IMR-90 (cell line): ENCODE measurements around the gene AP3D1. TPM values are rescaled to one million over a fixed set of nuclear protein-coding genes. Genes with fewer than 3 reads are reported as not detected.
A peak's percentile ranks its signal among the peaks of the same experiment; 100 is the strongest.

Source experiments
- ATAC-seq: fragments of 200-7000 bp; cut with Tn5 transposase; 2 replicates; pipeline ENCODE4 v1.9.1; 2020; ENCODE audit warnings: low read depth, mild to moderate bottlenecking, moderate library complexity
- BruUV-seq: library from RNA; stranded (reverse); fragments of 400-500 nt; replicated peaks from 2 replicates; lab custom pipeline; 2021; lab: Mats Ljungman, UMichigan
- CTCF ChIA-PET: fragments of 300-600 bp; formaldehyde crosslinking; extraction: SDS; loops from one replicate; lab custom pipeline; 2021; ENCODE audit warnings: antibody characterized with exemption; lab: Yijun Ruan, JAX
- POLR2A ChIA-PET: fragments of 300-600 bp; sonication (Branson Sonifier 250); formaldehyde crosslinking; loops from one replicate; lab custom pipeline; 2022; ENCODE audit warnings: antibody characterized with exemption; ENCODE audit not compliant: unreplicated experiment; lab: Charles Lee
- DNase-seq: peaks from one replicate; pipeline ENCODE4 v3.0.0; 2013
- H2AFZ ChIP-seq: replicated peaks from 2 replicates; pipeline ENCODE3; 2013; ENCODE audit warnings: low read length, mild to moderate bottlenecking; ENCODE audit not compliant: poor library complexity
- H2AK5ac ChIP-seq: 2 replicates; pipeline ENCODE4 v1.6.1; 2013; ENCODE audit warnings: low read depth, low read length, inconsistent platforms
- H2AK9ac ChIP-seq: replicated peaks from 2 replicates; pipeline ENCODE3; 2013; ENCODE audit warnings: mild to moderate bottlenecking, low read depth, low read length, moderate library complexity; ENCODE audit not compliant: poor library complexity
- H2BK120ac ChIP-seq: 2 replicates; pipeline ENCODE4 v1.6.1; 2013; ENCODE audit warnings: low read depth, low read length, inconsistent platforms
- H2BK15ac ChIP-seq: 3 replicates; pipeline ENCODE4 v1.6.1; 2013; ENCODE audit warnings: low read depth, low read length, inconsistent platforms
- H2BK20ac ChIP-seq: 2 replicates; pipeline ENCODE4 v1.6.1; 2013; ENCODE audit warnings: low read depth, mild to moderate bottlenecking, inconsistent platforms, low read length, moderate library complexity
- H2BK5ac ChIP-seq: 2 replicates; pipeline ENCODE4 v1.6.1; 2013; ENCODE audit warnings: mild to moderate bottlenecking, low read depth, low read length, inconsistent platforms; ENCODE audit not compliant: poor library complexity, severe bottlenecking
- H3K14ac ChIP-seq: replicated peaks from 2 replicates; pipeline ENCODE4 v1.6.1; 2013; ENCODE audit warnings: low read depth, low read length, inconsistent platforms
- H3K18ac ChIP-seq: 2 replicates; pipeline ENCODE4 v1.6.1; 2013; ENCODE audit warnings: low read depth, low read length, control low read depth
- H3K23ac ChIP-seq: 2 replicates; pipeline ENCODE4 v1.6.1; 2013; ENCODE audit warnings: low read depth, low read length, inconsistent platforms
- H3K27ac ChIP-seq: 2 replicates; pipeline ENCODE4 v1.5.1; 2013; ENCODE audit warnings: mild to moderate bottlenecking, control low read depth, low read length; ENCODE audit not compliant: insufficient read depth
- H3K27me3 ChIP-seq: 2 replicates; pipeline ENCODE4 v1.6.1; 2013; ENCODE audit warnings: low read length; ENCODE audit not compliant: control insufficient read depth, insufficient read depth
- H3K36me3 ChIP-seq: 2 replicates; pipeline ENCODE4 v1.6.1; 2013; ENCODE audit warnings: low read length, mixed read lengths; ENCODE audit not compliant: control insufficient read depth, insufficient read depth
- H3K4ac ChIP-seq: 2 replicates; pipeline ENCODE4 v1.6.1; 2013; ENCODE audit warnings: low read depth, low read length, inconsistent platforms
- H3K4me1 ChIP-seq: 2 replicates; pipeline ENCODE4 v1.6.1; 2013; ENCODE audit warnings: low read length, mixed read lengths; ENCODE audit not compliant: control insufficient read depth, insufficient read depth
- H3K4me2 ChIP-seq: 2 replicates; pipeline ENCODE4 v1.6.1; 2013; ENCODE audit warnings: low read depth, mild to moderate bottlenecking, control low read depth, low read length, moderate library complexity
- H3K4me3 ChIP-seq: 2 replicates; pipeline ENCODE4 v1.5.1; 2013; ENCODE audit warnings: low read depth, mild to moderate bottlenecking, control low read depth, low read length, moderate library complexity; ENCODE audit not compliant: insufficient read depth
- H3K56ac ChIP-seq: 2 replicates; pipeline ENCODE4 v1.6.1; 2013; ENCODE audit warnings: low read length, inconsistent platforms; ENCODE audit not compliant: insufficient read depth; ENCODE audit errors: extremely low read depth
- H3K79me1 ChIP-seq, 2 experiments: 2 replicates each; pipeline ENCODE4 v1.6.1; 2013; ENCODE audit warnings: low read length in 2 of 2, inconsistent platforms in 1 of 2, low read depth in 1 of 2
- H3K9ac ChIP-seq: 2 replicates; pipeline ENCODE4 v1.6.1; 2013; ENCODE audit warnings: low read depth, low read length, control low read depth
- H3K9me1 ChIP-seq: 2 replicates; pipeline ENCODE4 v1.6.1; 2013; ENCODE audit warnings: low read length, inconsistent platforms; ENCODE audit not compliant: insufficient read depth
- H3K9me3 ChIP-seq: 2 replicates; pipeline ENCODE4 v1.6.1; 2013; ENCODE audit warnings: low read length; ENCODE audit not compliant: control insufficient read depth, insufficient read depth
- H4K20me1 ChIP-seq: 2 replicates; pipeline ENCODE4 v1.6.1; 2013; ENCODE audit warnings: low read length, inconsistent platforms; ENCODE audit not compliant: insufficient read depth
- H4K5ac ChIP-seq: 2 replicates; pipeline ENCODE4 v1.6.1; 2013; ENCODE audit warnings: mild to moderate bottlenecking, low read depth, low read length, control low read depth
- H4K8ac ChIP-seq, 2 experiments: 2 replicates each; pipeline ENCODE4 v1.6.1; 2013; ENCODE audit warnings: low read depth in 2 of 2, low read length in 2 of 2, control low read depth in 1 of 2, inconsistent platforms in 1 of 2
- H4K91ac ChIP-seq: 2 replicates; pipeline ENCODE4 v1.6.1; 2013; ENCODE audit warnings: low read depth, low read length, inconsistent platforms; ENCODE audit not compliant: insufficient read depth
- BHLHE40 ChIP-seq: fragments of 150-350 bp; IDR thresholded peaks from 2 replicates; pipeline ENCODE4 v1.6.1; 2016; ENCODE audit warnings: mild to moderate bottlenecking, low read depth, low read length
- CEBPB ChIP-seq: IDR thresholded peaks from 2 replicates; pipeline ENCODE4 v1.6.1; 2012; ENCODE audit warnings: low read depth, low read length, improper control_type of control experiment
- CHD1 ChIP-seq: IDR thresholded peaks from 2 replicates; pipeline ENCODE4 v1.6.1; 2012; ENCODE audit warnings: low read depth, low read length, improper control_type of control experiment
- CTCF ChIP-seq: conservative IDR thresholded peaks from 2 replicates; pipeline ENCODE4 v1.5.1; 2012; ENCODE audit warnings: mild to moderate bottlenecking, low read depth, low read length, improper control_type of control experiment
- ELK1 ChIP-seq: fragments of 150-350 bp; IDR thresholded peaks from 2 replicates; pipeline ENCODE4 v1.6.1; 2016; ENCODE audit warnings: low read depth, mild to moderate bottlenecking, low read length, moderate library complexity, borderline replicate concordance
- MAFK ChIP-seq: IDR thresholded peaks from 2 replicates; pipeline ENCODE4 v1.6.1; 2012; ENCODE audit warnings: low read depth, low read length, improper control_type of control experiment
- MAZ ChIP-seq: IDR thresholded peaks from 2 replicates; pipeline ENCODE4 v1.6.1; 2012; ENCODE audit warnings: low read depth, mild to moderate bottlenecking, low read length, improper control_type of control experiment, moderate library complexity, borderline replicate concordance
- MXI1 ChIP-seq: IDR thresholded peaks from 2 replicates; pipeline ENCODE4 v1.6.1; 2012; ENCODE audit warnings: low read depth, mild to moderate bottlenecking, low read length, moderate library complexity, borderline replicate concordance
- NFE2L2 ChIP-seq: fragments of 150-350 bp; IDR thresholded peaks from 2 replicates; pipeline ENCODE4 v1.6.1; 2016; ENCODE audit warnings: low read depth, mild to moderate bottlenecking, low read length
- POLR2A ChIP-seq: IDR thresholded peaks from 2 replicates; pipeline ENCODE4 v1.6.1; 2012; ENCODE audit warnings: mild to moderate bottlenecking, low read depth, low read length
- RAD21 ChIP-seq: IDR thresholded peaks from 2 replicates; pipeline ENCODE4 v1.6.1; 2012; ENCODE audit warnings: low read length, improper control_type of control experiment
- RFX5 ChIP-seq: IDR thresholded peaks from 2 replicates; pipeline ENCODE4 v1.8.0; 2012; ENCODE audit warnings: low read depth, mild to moderate bottlenecking, low read length, moderate library complexity
- SMC3 ChIP-seq: fragments of 150-350 bp; IDR thresholded peaks from 2 replicates; pipeline ENCODE4 v1.6.1; 2016; ENCODE audit warnings: low read depth, mild to moderate bottlenecking, antibody characterized with exemption, low read length, moderate library complexity
- USF2 ChIP-seq: fragments of 150-350 bp; IDR thresholded peaks from 2 replicates; pipeline ENCODE4 v1.6.1; 2017; ENCODE audit warnings: mild to moderate bottlenecking, antibody characterized with exemption, low read length, low read depth
- WGBS, 2 experiments: methylation state at CpG; one replicate each; pipeline versions ENCODE4 v1.1.5 to v1.1.7; 2013; ENCODE audit warnings: missing lambda C conversion rate in 2 of 2; ENCODE audit not compliant: insufficient read length in 1 of 2; ENCODE audit errors: extremely low coverage in 2 of 2; 5-methylcytosine and 5-hydroxymethylcytosine counted together
- dilution Hi-C: fragments of 300-500 bp; cut with HindIII; formaldehyde crosslinking; loops from one replicate; pipeline ENCODE4 v1.14.3; 2018; ENCODE audit warnings: low sequenced_read_pairs; ENCODE audit not compliant: unreplicated experiment
- in situ Hi-C: fragments of 300-500 bp; cut with MboI; formaldehyde crosslinking; loops from 3 replicates; pipeline ENCODE4 v1.14.3; 2019; ENCODE audit warnings: low sequenced_read_pairs, inconsistent platforms, mixed read lengths
- intact Hi-C: fragments of 100-400 bp; cut with micrococcal nuclease; formaldehyde crosslinking; loops from 2 replicates; pipeline ENCODE4 v1.10.0; 2022
- polyA plus RNA-seq, 3 experiments: library from polyadenylated mRNA; depleted of rRNA; stranded (reverse); fragments of >200 nt; gene quantifications; 2 replicates each; pipeline ENCODE4 v1.2.3, GENCODE V29; 2012; ENCODE audit warnings: low replicate concordance in 1 of 3
- total RNA-seq: library from RNA; depleted of rRNA; stranded (reverse); fragments of >200 nt; gene quantifications from 2 replicates; pipeline ENCODE4 v1.2.3, GENCODE V29; 2012

The AP3D1 gene
- total and polyA plus RNA-seq, 2 of the 4 experiments (the other 2 are of a cell fraction): 75.3 to 129 TPM

GRCh38 chr19:2097203-2097885, 54.0 kb downstream of the AP3D1 start:
- no peak overlapping the region; the same call in 1 of the 2 replicates for H3K23ac ChIP-seq
- CTCF ChIA-PET: no interaction called here
- H3K18ac ChIP-seq: no peak overlapping the region
- no peak overlapping the region for H4K5ac ChIP-seq
- H3K9me1 ChIP-seq: peaks cover 8% of the 10 kb centered on the region
- ATAC-seq (no peak), DNase-seq (no peak)
- in situ Hi-C loops: no loop called here
- peak overlapping the region; percentile 95 for H3K4me2 ChIP-seq
- H2BK5ac ChIP-seq: no peak overlapping the region
- peak overlapping the region; percentile 57 for H2AK9ac ChIP-seq
- BruUV-seq: no TSS peak
- H3K27me3 ChIP-seq: no peaks in the 10 kb centered on the region
- peaks cover 10 to 43% of the 10 kb centered on the region in 2 experiments for H3K79me1 ChIP-seq
- H3K14ac ChIP-seq: no peak overlapping the region
- H4K91ac ChIP-seq: no peak overlapping the region
- H2BK120ac ChIP-seq: no peak overlapping the region
- H3K9ac ChIP-seq: 0 out of 2 replicates have a peak overlapping the region, but pooled peaks have one; percentile 32
- no peak overlapping the region for H3K56ac ChIP-seq
- H3K9me3 ChIP-seq: no peaks in the 10 kb centered on the region
- WGBS, 2 experiments: 70% methylated on average over 2 of the region's 30 CpGs; no CpG with 5 or more reads in 1 of the 2 experiments
- H3K4me3 ChIP-seq: peak overlapping the region; percentile 45
- H2BK20ac ChIP-seq: no peak overlapping the region
- intact Hi-C loops: no loop called here
- POLR2A ChIA-PET: no interaction called here
- H3K36me3 ChIP-seq: peaks cover 31% of the 10 kb centered on the region
- no peak overlapping the region for H2AK5ac ChIP-seq
- dilution Hi-C loops: no loop called here
- H4K8ac ChIP-seq: no peak overlapping the region
- H3K4ac ChIP-seq: no peak overlapping the region
- no peak overlapping the region; the same call in 1 of the 2 replicates for H3K27ac ChIP-seq
- peaks cover 27% of the 10 kb centered on the region for H4K20me1 ChIP-seq
- H2BK15ac ChIP-seq: no peak overlapping the region
- H2AFZ ChIP-seq: peak overlapping the region; percentile 97
- TF ChIP-seq CEBPB (no peak), MAFK (no peak), ELK1 (no peak), MAZ (no peak), POLR2A (no peak), RFX5 (no peak), NFE2L2 (no peak), SMC3 (no peak), MXI1 (no peak), BHLHE40 (no peak), CTCF (no peak), RAD21 (no peak), USF2 (no peak), CHD1 (no peak)
- peaks cover 6% of the 10 kb centered on the region for H3K4me1 ChIP-seq
